ENCODE data around the gene CFH.

DNA sequence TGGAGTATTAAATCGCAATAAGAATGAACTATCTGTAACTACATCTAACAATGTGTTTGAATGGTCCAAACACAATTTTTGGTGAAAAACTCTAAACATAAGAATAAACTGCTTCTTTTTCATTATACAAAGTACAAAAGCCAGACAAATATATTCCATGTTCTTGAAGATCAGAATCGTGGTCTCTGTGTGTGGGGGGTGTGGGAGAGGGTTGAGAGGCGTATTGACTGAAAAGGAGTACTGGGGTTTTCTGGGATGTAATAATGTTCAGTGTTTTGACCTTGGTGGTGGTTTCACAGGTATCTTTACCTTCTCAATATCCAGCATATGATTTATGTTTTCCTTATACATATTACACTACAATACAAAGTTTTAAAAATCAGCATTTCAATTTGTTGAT is 764 bp upstream of the CFH start:
- TF ChIP-seq EP300 (IDR thresholded peaks at IDR 0.05; ENCODE audit: low read length) (no peak), FOXP1 (CRISPR knock-in tag; IDR thresholded peaks at IDR 0.05) (no peak), ZNF253 (CRISPR knock-in tag; conservative IDR thresholded peaks at IDR 0.05) (no peak), FOS (IDR thresholded peaks at IDR 0.05; ENCODE audit: extremely low read depth, insufficient read length) (no peak), ZNF324 (CRISPR knock-in tag; IDR thresholded peaks at IDR 0.05) (no peak)
- TF ChIP-seq, protein P1, sequence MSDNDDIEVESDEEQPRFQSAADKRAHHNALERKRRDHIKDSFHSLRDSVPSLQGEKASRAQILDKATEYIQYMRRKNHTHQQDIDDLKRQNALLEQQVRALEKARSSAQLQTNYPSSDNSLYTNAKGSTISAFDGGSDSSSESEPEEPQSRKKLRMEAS (CRISPR knock-in tag; IDR thresholded peaks at IDR 0.05), result no peak
- TF ChIP-seq, protein P2, sequence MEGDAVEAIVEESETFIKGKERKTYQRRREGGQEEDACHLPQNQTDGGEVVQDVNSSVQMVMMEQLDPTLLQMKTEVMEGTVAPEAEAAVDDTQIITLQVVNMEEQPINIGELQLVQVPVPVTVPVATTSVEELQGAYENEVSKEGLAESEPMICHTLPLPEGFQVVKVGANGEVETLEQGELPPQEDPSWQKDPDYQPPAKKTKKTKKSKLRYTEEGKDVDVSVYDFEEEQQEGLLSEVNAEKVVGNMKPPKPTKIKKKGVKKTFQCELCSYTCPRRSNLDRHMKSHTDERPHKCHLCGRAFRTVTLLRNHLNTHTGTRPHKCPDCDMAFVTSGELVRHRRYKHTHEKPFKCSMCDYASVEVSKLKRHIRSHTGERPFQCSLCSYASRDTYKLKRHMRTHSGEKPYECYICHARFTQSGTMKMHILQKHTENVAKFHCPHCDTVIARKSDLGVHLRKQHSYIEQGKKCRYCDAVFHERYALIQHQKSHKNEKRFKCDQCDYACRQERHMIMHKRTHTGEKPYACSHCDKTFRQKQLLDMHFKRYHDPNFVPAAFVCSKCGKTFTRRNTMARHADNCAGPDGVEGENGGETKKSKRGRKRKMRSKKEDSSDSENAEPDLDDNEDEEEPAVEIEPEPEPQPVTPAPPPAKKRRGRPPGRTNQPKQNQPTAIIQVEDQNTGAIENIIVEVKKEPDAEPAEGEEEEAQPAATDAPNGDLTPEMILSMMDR (IDR thresholded peaks at IDR 0.05 in 2 of 3, conservative IDR thresholded peaks at IDR 0.05 in 1 of 3; ENCODE audit: insufficient read depth in 2 of 3, low read depth in 1 of 3, low read length in 3 of 3), result no peak
- TF ChIP-seq, protein P3, sequence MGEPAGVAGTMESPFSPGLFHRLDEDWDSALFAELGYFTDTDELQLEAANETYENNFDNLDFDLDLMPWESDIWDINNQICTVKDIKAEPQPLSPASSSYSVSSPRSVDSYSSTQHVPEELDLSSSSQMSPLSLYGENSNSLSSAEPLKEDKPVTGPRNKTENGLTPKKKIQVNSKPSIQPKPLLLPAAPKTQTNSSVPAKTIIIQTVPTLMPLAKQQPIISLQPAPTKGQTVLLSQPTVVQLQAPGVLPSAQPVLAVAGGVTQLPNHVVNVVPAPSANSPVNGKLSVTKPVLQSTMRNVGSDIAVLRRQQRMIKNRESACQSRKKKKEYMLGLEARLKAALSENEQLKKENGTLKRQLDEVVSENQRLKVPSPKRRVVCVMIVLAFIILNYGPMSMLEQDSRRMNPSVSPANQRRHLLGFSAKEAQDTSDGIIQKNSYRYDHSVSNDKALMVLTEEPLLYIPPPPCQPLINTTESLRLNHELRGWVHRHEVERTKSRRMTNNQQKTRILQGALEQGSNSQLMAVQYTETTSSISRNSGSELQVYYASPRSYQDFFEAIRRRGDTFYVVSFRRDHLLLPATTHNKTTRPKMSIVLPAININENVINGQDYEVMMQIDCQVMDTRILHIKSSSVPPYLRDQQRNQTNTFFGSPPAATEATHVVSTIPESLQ (CRISPR knock-in tag; IDR thresholded peaks at IDR 0.05), result no peak
- TF ChIP-seq, protein P4, sequence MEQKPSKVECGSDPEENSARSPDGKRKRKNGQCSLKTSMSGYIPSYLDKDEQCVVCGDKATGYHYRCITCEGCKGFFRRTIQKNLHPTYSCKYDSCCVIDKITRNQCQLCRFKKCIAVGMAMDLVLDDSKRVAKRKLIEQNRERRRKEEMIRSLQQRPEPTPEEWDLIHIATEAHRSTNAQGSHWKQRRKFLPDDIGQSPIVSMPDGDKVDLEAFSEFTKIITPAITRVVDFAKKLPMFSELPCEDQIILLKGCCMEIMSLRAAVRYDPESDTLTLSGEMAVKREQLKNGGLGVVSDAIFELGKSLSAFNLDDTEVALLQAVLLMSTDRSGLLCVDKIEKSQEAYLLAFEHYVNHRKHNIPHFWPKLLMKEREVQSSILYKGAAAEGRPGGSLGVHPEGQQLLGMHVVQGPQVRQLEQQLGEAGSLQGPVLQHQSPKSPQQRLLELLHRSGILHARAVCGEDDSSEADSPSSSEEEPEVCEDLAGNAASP (IDR thresholded peaks at IDR 0.05), result no peak

Measured in K562 (cell line).